ENCODE results near the gene PHYHD1.
"Not testable (repeated sequence)": the region's sequence is repeated elsewhere in the genome, so short reads cannot be mapped to it uniquely, and the experiment has no call there.

PHYHD1 gene

GRCh38 chr9:128927731-128928411 is 7.1 kb downstream of the PHYHD1 start:
- peak; percentile 50 for DNase-seq

GRCh38 chr9:128928624-128929023 is 7.8 kb downstream of the PHYHD1 start:
- no peak for DNase-seq

GRCh38 chr9:128929560-128929959 is 8.8 kb downstream of the PHYHD1 start:
- DNase-seq = no peak

GRCh38 chr9:128933731-128934130 is 12.9 kb downstream of the PHYHD1 start:
- no peak for DNase-seq

GRCh38 chr9:128936171-128936865 is 15.5 kb downstream of the PHYHD1 start:
- DNase-seq = no peak

- no peak for DNase-seq
Measured at GRCh38 chr9:128937310-128938165, 16.8 kb downstream of the PHYHD1 start.

GRCh38 chr9:128940271-128940921 is 19.6 kb downstream of the PHYHD1 start:
- no peak for DNase-seq

- DNase-seq = no peak
Measured at GRCh38 chr9:128940946-128941755, 20.4 kb downstream of the PHYHD1 start.

- no peak for DNase-seq
Measured at GRCh38 chr9:128943832-128944620, 23.2 kb downstream of the PHYHD1 start.

GRCh38 chr9:128944966-128945365 is 24.2 kb downstream of the PHYHD1 start:
- not testable (repeated sequence) for DNase-seq

GRCh38 chr9:128945798-128946501 is 25.2 kb downstream of the PHYHD1 start:
- DNase-seq = no peak

GRCh38 chr9:128946571-128947276 is 25.9 kb downstream of the PHYHD1 start:
- DNase-seq = peak; percentile 12

GRCh38 chr9:128947277-128947526 is 26.4 kb downstream of the PHYHD1 start:
- DNase-seq = no peak

- peak; percentile 99 for DNase-seq
Measured at GRCh38 chr9:128947527-128948301, 26.9 kb downstream of the PHYHD1 start, which contains the start of the genes DOLK and NUP188. Gene DOLK (minus strand): TSS chr9:128947603. CDS start chr9:128947303, 300 bp downstream. Gene NUP188 (plus strand): TSS chr9:128947699. CDS start chr9:128947720, 21 bp downstream.

GRCh38 chr9:128961403-128961802 is 40.6 kb downstream of the PHYHD1 start:
- DNase-seq = not testable (repeated sequence)

- DNase-seq = no peak
Measured at GRCh38 chr9:128969491-128969890, 48.7 kb downstream of the PHYHD1 start.

- DNase-seq = no peak
Measured at GRCh38 chr9:128972956-128973355, 52.2 kb downstream of the PHYHD1 start.

- DNase-seq = no peak
Measured at GRCh38 chr9:128979111-128979510, 58.3 kb downstream of the PHYHD1 start.

- DNase-seq = no peak
Measured at GRCh38 chr9:128983536-128983935, 62.8 kb downstream of the PHYHD1 start.
